NT2/D1 (cell line): Measurements from ENCODE around the gene PIP5K1A.

Source experiments
- YY1 ChIP-seq: IDR thresholded peaks from 2 replicates; pipeline ENCODE4 v1.6.1; 2011; ENCODE audit not compliant: insufficient read length, insufficient read depth
- ZNF274 ChIP-seq: IDR thresholded peaks from 2 replicates; pipeline ENCODE4 v1.6.1; 2011; ENCODE audit warnings: mild to moderate bottlenecking, low read depth, low read length

DNA sequence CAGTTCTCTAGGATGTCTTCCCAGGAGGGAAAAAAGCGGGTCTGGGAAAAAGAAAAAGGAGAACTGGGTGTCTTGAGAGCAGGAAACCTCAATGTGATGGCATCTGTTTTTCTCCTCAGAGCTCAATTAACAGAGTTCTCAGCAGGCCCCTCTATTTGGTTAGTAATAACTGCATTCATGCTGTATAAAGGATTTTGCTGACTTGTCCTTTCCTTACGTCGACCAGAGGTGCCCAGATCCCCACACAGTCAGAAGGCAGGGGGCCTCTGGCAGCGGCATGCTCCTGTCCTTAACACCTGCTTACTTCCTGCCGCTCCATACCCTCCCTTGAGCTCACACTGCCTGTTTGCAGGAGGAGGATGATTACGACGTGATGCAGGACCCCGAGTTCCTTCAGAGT lies 68.5 kb downstream of the PIP5K1A start:
- no peak for TF ChIP-seq YY1
- TF ChIP-seq ZNF274, result no peak
